UCSD-AML1 (cell line): ENCODE data around the gene GORASP2.
A peak's percentile ranks its signal among the peaks of the same experiment; 100 is the strongest.

Experiments
- DNase-seq: peaks from one replicate; lab custom pipeline; 2025; ENCODE audit not compliant: unreplicated experiment; lab: John Stamatoyannopoulos, UW

The GORASP2 gene

GRCh38 chr2:170922634-170923494 is 6.2 kb upstream of the GORASP2 start:
- DNase-seq = no peak

DNA sequence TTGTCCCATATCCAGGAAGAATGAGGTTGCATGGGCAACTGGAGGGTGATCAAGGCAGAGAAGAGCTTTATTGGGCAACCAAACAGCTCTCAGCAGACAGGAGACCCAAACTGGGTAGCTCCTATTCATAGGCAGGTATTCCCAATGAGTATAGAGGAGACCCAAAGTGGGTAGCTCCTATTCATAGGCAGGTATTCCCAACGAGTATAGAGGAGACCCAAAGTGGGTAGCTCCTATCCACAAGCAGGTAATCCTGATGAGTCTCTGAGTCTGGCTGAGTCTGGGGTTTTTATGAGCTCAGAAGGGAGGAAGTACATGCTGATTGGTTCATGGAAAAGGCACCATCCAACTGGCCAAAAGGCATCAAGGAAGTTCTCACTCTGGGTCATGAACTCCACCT is 5.3 kb upstream of the GORASP2 start:
- no peak for DNase-seq

DNA sequence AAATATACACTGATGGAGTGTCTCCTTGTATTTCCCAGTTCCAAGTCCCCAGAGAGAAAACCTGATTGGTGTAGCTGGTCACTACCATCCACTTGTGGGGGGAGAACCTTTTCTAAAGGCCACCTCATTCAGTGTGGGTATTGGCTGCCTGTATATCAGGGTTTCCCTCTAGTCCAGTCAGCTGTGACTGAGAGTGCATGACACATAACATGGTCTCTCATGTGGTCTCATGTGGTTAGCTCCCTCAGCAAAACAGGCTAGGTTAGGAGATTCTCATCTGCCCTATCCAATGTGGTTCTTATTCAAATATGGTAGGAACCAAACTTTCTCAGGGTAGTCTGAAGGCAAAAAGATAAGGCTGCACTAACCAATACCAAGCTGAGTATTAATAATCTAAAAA is 4.1 kb upstream of the GORASP2 start:
- no peak for DNase-seq

GRCh38 chr2:170925923-170926322 is 3.1 kb upstream of the GORASP2 start:
- DNase-seq = no peak

- DNase-seq = no peak
Observed at GRCh38 chr2:170926743-170927297, 2.2 kb upstream of the GORASP2 start.

- DNase-seq = peak; percentile 14
Observed at GRCh38 chr2:170928036-170928823, 823 bp upstream of the GORASP2 start.

GRCh38 chr2:170929686-170930050 is 615 bp downstream of the GORASP2 start:
- DNase-seq = peak; percentile 55

GRCh38 chr2:170930131-170930990 is 1.3 kb downstream of the GORASP2 start:
- DNase-seq = peak; percentile 27

DNA sequence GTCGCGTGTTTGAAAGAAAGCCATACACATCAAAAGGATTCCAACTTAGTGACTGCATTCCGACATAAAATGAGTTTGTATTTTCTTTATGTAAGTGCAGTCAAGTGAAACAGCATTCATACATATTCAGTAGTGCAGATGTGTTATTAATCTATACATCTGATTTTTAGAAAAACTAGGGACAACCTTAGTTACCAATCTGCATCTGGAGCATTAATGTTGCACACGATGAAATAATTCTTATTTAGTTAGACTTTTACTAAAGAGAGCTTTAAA is 1.9 kb downstream of the GORASP2 start:
- DNase-seq = no peak

DNA sequence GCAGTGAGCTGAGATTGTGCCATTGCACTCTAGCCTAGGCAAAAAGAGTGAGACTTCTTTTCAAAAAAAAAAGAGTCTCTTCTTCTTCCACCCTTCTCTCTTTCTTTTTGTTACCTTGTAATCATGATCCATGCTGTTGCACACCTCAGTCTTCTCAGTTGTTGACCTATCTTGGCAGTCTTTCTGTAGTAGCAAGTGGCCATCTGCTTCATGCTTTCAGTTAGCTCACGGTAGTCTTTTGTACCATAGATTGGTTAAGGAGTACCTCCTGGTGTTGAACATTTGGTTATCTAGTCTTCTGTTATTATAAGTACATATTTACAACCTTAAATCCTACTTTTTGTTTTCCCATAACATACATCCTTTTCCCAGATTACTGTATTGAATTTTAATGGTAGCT is 3.1 kb downstream of the GORASP2 start:
- no peak for DNase-seq

DNA sequence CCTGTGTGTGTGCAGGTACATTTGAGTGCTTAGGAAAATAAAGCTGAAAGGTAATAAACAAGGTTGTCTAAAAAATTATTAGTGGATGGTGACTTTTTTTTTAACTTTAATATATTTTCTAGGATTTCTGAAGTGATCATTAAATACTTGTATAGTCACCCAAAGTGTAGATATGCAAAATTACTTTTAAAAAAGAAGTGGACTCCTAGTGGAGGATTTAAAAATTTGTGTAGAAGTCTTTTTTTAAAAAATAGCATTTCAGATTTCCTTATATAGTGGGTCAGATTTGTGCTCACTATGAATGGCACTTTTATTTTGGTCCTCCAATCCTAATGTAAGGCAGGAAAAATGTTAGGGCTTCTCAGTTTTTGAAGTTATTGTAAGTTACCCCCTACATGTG is 3.9 kb downstream of the GORASP2 start:
- DNase-seq = no peak

- no peak for DNase-seq
Observed at GRCh38 chr2:170937709-170938379, 8.8 kb downstream of the GORASP2 start.

DNA sequence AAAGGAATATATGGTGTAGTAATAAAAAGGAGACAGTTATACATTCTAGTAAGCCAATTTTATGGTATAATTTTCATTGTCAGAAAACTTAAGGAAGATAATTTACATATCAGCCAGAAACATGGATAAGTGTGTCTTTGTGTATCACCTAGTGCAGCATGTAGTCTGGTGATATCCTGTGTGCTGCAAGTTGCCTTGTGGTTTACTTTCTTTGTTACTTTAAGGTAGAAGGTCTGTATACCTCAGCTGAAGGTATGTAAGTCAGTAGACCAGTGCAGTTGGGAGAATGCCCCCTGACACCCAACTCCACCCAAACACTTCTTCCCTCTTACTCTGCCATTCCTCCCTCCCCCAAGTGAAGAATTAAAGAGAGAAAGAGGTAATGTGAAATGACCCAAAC is 11.0 kb downstream of the GORASP2 start:
- DNase-seq = no peak

DNA sequence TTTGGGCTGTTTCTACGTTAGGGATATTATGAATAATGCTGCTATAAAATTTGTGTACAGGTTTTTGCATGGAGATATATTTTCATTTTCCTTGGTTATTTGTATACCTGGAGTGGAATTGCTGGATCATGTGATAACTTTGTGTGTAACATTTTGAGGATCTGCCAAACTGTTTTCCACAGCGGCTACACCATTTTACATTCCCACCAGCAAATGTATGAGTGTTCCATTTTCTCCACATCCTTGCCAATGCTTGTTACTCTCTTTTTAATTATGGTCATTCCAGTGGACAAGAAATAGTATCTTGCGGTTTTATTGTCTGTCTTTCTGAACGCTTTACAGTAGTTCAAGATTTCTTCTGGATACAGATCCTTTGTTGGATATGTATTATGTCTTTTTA is 13.6 kb downstream of the GORASP2 start:
- DNase-seq = no peak

DNA sequence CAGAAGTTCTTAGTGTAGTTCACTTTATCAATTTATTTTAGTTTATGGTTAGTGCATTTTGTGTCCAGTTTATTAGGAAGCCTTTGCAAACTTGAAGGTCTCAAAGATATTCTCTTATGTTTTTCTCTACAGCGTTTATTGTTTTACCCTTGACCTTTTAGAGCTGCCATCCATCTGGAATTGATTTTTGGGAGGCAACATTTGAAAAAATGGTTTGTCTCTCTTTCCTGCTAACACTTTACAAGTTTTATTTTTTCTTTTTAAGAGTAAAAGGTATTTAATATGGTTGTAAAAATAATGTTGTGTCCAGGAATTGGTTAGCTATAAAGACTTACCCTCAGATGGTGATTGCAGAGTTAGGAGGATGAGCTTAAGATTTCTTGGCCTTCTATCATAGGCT is 14.0 kb downstream of the GORASP2 start:
- no peak for DNase-seq

GRCh38 chr2:170943596-170943995 is 14.5 kb downstream of the GORASP2 start:
- DNase-seq = no peak

GRCh38 chr2:170944545-170944944 is 15.5 kb downstream of the GORASP2 start:
- no peak for DNase-seq

DNA sequence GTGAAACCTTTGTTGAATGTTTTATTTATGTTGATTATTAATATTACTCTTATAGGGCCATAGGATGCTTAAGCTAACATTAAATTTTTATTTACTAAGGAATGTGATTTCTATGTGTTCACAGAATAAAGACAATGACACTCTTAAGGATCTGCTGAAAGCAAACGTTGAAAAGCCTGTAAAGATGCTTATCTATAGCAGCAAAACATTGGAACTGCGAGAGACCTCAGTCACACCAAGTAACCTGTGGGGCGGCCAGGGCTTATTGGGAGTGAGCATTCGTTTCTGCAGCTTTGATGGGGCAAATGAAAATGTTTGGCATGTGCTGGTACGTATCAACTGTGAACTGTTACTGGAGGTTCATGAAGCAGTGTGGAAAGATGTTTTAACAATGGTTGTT is 20.4 kb downstream of the GORASP2 start:
- DNase-seq = no peak

- no peak for DNase-seq
Observed at GRCh38 chr2:170950221-170950761, 21.2 kb downstream of the GORASP2 start.

DNA sequence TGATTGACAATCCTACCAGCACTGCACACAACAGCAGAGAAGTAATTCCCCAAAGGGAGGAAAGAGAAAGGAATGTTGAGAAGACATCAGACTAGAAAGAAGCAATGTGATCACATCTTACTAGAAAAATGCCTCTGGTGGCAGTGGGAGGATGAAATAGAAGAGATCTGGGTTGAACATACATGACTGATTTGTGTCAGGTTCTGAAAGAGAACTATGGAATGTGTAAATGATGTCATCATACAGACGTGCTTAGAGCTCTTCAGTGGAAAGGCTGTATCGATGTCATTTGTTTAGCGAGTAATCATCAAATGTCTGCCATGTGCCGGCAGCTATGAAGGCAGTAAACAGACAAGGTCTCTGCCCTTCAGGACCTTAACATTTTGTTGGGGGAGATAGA is 24.9 kb downstream of the GORASP2 start:
- DNase-seq = no peak

- DNase-seq = no peak
Observed at GRCh38 chr2:170963386-170963785, 34.3 kb downstream of the GORASP2 start.
